Activated naive CD8-positive, alpha-beta T cell treated with anti-CD3 and anti-CD28 coated beads, Interleukin-2, amount 50 U/mL, for 16 hours (primary cell): ENCODE measurements around the gene SUPT16H.
A peak's percentile ranks its signal among the peaks of the same experiment; 100 is the strongest.
"Not testable (repeated sequence)": the region's sequence is repeated elsewhere in the genome, so short reads cannot be mapped to it uniquely, and the experiment has no call there.

Source experiments
- DNase-seq: peaks from one replicate; pipeline ENCODE4 v3.0.0-alpha.2; 2020; ENCODE audit warnings: low read depth, low spot score

The SUPT16H gene

GRCh38 chr14:21367582-21368144 is 16.2 kb downstream of the SUPT16H start:
- no peak for DNase-seq

DNA sequence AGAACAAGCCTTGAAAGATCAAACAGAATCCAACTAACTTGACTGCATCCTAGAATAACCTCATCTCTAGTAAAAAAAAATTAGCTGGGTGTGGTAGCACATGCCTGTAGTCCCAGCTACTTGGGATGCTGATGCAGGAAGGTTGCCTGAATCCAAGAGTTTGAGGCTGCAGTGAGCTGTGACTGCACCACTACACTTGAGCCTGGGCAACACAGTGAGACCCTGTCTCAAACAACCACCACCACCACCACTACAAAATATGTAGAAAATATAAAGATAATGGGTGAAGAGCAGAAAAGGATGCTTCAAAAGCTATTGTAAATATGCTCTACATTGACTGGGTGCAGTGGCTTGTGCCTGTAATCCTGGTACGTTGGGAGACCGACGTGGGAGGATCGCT is 27.3 kb downstream of the SUPT16H start:
- no peak for DNase-seq

- DNase-seq = no peak
These were observed 31.2 kb downstream of the SUPT16H start for GRCh38 chr14:21352587-21352986.

GRCh38 chr14:21350539-21350938 is 33.3 kb downstream of the SUPT16H start:
- DNase-seq = no peak

- DNase-seq = no peak
These were observed 36.6 kb downstream of the SUPT16H start for GRCh38 chr14:21347201-21347600.

GRCh38 chr14:21346532-21347135 is 37.2 kb downstream of the SUPT16H start:
- no peak for DNase-seq

- no peak for DNase-seq
These were observed 40.6 kb downstream of the SUPT16H start for GRCh38 chr14:21343035-21343794.

DNA sequence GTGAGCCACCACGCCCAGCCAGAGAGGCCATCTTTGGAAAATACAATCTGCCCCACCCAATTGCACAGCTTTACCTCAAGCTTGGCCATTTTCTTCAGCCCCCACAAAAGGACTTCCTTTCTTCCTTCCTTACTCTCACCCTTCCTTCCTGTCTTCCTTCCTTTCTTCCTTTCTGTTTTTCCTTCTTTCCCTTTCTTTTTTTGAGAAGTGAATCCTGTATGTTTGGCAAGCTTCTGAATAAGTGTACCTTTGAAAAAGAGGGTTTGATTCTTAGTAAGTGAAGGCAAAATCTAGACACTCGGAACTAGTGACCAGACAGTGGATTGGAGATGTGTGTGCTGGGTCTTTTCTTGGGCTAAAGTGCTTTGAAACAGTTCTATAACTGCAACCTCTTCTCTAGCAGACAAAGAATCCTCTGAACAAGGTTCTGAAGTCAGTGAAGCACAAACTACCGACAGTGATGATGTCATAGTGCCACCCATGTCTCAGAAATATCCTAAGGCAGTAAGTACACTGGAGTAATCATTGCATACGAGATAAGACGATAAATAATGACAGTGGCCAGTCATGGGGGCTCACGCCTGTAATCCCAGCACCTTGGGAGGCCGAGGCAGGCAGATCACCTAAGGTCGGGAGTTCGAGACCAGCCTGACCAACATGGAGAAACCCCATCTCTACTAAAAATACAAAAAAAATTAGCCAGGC is 49.5 kb downstream of the SUPT16H start:
- DNase-seq = no peak

GRCh38 chr14:21332950-21333349 is 50.9 kb downstream of the SUPT16H start:
- DNase-seq = no peak

DNA sequence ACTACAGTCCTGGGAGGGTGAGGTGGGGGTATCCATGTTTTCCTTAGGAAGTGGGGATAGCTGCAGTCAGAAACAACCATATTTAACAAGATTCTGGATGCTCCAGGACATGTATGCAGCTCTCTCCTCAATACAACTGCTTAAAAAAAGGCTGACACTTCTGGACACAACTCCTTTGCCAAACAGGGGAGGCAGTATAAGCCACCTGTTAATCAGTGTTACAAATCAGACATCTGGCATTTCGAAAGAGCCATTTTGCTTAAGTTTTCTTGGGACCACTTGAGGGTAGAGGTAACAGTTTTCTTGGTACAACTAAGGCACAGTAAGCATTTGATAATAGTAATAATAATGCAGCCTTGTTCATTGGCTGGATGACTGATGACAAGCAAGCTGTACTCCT is 56.8 kb downstream of the SUPT16H start:
- no peak for DNase-seq

GRCh38 chr14:21322716-21323115 is 61.1 kb downstream of the SUPT16H start:
- no peak for DNase-seq

DNA sequence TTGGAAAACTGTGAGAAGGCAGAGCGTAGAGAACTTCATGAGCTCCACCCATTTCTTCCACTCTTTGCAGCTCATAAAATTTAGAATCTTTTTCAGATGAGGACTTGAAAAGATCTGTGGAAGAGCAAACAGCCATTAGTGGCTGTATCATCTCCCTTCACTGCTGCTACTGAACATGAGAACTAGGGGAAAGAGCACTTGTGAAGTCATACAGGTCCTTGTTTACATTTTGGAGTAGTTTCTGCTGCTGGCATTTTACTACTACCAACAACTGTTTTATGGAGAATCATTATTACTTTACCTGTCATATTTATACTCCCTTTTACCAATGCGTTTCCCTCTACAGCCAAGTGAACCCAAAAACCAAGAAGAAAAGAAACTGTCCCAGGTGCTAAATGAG is 62.9 kb downstream of the SUPT16H start:
- DNase-seq = no peak

DNA sequence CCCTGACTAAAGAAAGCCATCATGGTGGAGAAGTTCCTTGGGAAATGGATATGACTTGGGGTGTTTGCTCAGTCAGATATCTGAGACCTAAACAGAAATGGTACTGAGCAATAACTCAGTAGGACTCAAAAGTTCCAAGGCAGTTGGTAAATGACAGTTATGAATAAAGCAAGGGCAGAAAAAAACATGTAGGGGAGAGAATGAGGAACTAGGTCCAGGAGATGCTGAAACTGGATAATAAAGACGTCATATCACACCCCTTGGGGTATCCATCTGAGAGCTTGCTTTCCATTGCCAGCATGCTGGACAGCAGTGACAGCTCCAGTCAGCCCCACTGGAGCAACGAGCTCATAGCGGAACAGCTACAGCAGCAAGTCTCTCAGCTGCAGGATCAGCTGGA is 66.4 kb downstream of the SUPT16H start:
- DNase-seq = no peak

- no peak for DNase-seq
These were observed 70.3 kb downstream of the SUPT16H start for GRCh38 chr14:21313512-21313911.

- DNase-seq = no peak
These were observed 72.2 kb downstream of the SUPT16H start for GRCh38 chr14:21311614-21312013.

DNA sequence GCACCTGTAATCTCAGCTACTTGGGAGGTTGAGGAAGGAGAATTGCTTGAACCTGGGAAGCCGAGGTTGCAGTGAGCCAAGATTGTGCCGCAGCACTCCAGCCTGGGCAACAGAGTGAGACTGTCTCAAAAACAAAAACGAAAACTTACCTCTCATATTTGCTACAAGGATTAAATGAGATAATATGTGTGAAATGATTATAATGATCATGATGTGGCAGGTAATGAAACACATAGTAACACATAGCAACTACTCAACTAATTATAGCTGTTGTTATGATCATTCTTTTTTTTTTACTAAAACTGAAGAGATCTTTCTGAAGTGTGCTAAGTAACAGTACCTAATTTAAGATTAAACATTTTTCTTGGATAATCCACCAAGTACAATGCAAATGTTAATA is 73.9 kb downstream of the SUPT16H start:
- no peak for DNase-seq

DNA sequence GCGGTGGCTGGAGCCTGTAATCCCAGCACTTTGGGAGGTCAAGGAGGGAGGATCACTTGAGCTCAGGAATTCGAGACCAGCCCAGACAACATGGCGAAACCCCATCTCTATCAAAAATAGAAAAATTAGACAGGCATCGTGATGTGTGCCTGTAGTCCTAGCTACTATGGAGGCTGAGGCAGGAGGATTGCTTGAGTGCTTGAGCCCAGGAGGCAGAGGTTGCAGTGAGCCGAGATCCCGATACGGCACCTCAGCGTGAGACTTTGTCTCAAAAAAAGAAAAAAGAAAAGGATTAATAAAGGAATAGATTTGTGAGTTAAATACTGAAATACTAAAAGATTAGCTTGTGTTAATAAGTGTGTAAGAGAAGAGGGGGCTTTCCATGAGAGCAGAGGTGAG is 74.6 kb downstream of the SUPT16H start:
- DNase-seq = no peak

DNA sequence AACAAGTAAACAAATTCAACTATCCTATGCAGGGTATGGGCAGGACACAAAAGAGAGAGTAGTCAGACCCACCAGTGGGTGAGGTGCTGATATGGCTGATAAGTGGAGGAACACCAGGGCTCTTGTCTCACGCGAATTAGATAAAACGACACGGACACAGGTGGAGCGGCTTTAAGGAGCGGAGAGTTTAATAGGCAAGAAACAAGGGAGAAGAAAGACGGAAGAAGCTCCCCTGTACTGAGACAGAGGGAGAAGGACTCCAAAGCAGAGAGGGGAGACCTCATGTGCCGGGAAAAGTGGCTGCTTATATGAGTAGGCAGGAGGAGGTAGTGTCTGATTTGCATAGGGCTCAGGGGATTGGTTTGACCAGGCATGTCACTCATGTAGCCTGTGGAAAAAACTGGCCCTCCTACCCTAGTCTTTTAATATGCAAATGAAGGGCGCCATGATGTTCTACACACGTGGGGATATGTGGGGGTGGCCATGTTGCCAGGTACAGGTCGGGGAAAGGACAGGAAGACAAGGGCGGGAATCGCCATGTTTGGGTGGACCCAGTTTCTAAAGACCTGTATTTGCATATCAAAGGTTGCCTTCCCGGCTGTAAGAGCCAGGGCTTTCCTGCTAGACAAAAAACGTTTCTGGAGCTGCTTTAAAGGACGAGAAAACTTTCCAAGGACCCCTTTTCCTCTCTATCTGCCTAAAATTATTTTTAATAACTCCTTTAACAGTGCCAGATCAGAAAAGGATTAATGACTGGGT is 75.2 kb downstream of the SUPT16H start:
- DNase-seq = peak; percentile 66

DNA sequence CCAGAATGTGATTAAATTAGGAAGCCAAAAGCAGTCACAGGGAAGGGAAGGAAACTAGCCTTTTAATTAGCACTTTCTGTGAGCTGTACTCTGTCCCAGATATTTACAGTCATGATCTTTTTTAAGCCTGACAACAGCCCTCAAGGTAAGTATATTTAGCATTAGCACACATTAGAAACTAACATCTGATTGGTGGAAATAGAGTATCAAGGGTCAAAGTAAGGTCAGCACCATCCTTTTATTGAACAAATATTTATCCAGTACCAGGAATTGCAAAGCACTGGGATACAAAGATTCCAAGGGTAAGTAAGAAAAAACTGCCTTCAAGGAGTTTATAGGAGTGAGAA is 75.7 kb downstream of the SUPT16H start:
- DNase-seq = no peak

DNA sequence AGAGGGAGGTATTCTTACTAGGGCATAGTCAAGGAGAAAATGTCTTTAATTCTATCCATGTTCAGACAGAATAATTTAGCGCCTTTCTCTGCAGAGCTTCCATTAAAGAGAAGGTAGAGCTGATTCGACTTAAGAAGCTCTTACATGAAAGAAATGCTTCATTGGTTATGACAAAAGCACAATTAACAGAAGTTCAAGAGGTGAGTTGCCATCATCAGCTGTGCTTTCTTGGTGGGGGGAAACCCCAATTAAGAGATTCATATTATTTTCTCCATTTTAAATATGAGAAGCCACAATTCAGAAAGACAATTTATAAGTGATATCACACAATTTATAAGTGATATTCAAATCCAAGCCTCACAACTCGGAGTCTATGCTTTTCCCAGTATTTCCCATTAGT is 76.2 kb downstream of the SUPT16H start:
- no peak for DNase-seq

- DNase-seq = not testable (repeated sequence)
These were observed 81.0 kb downstream of the SUPT16H start for GRCh38 chr14:21302836-21303140.
